GM12891 (cell line): ENCODE data around the gene TCF15.

Experiments
- POLR2A ChIP-seq: IDR thresholded peaks from 2 replicates; pipeline ENCODE4 v1.6.1; 2011; ENCODE audit warnings: low read depth, low read length, control low read depth
- POLR2AphosphoS5 ChIP-seq: IDR thresholded peaks from 2 replicates; pipeline ENCODE4 v1.6.1; 2011; ENCODE audit warnings: low read depth, low read length, control low read depth

DNA sequence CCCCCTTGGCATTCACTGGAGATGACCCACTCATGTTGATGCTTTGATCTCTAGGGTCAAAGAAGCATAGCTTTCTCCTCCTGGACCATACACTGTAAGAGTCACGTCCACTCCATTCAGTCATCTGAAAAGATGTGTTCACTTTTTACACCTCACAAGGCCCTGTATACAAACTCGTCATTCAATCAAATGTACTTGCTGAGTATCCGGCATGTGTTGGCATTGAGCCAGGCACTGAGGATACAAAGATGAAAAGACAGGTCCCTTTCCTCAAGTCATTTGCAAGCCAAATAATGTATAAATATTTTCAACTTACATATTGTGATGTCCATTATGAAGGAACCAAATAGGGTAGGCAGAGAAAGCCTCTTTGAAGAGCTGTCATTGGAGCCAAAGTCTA lies 34.0 kb downstream of the TCF15 start:
- TF ChIP-seq POLR2A (no peak), POLR2AphosphoS5 (no peak)
